GM21360 (cell line): ENCODE measurements around the gene PDE2A.

Experiments used
- ATAC-seq: cut with Tn5 transposase; IDR thresholded peaks from one replicate; pipeline ENCODE4 v1.9.1; 2021; ENCODE audit warnings: mild to moderate bottlenecking, moderate library complexity; ENCODE audit not compliant: unreplicated experiment

The PDE2A gene

GRCh38 chr11:72637926-72638325, 36.3 kb downstream of the PDE2A start:
- no peak for ATAC-seq

GRCh38 chr11:72637198-72637597, 37.0 kb downstream of the PDE2A start:
- no peak for ATAC-seq

- ATAC-seq: no peak
Observed at GRCh38 chr11:72636376-72636775, 37.8 kb downstream of the PDE2A start.

GRCh38 chr11:72635933-72636332, 38.3 kb downstream of the PDE2A start:
- ATAC-seq: no peak

GRCh38 chr11:72635309-72635915, 38.8 kb downstream of the PDE2A start:
- no peak for ATAC-seq

- no peak for ATAC-seq
Observed at GRCh38 chr11:72634472-72635095, 39.6 kb downstream of the PDE2A start.

- ATAC-seq: no peak
Observed at GRCh38 chr11:72634016-72634415, 40.2 kb downstream of the PDE2A start.

- ATAC-seq: no peak
Observed at GRCh38 chr11:72633068-72633467, 41.2 kb downstream of the PDE2A start.

GRCh38 chr11:72631806-72632731, 42.2 kb downstream of the PDE2A start:
- ATAC-seq: no peak

GRCh38 chr11:72630104-72630852, 43.9 kb downstream of the PDE2A start:
- no peak for ATAC-seq

- ATAC-seq: no peak
Observed at GRCh38 chr11:72629266-72629665, 45.0 kb downstream of the PDE2A start.

- ATAC-seq: no peak
Observed at GRCh38 chr11:72627594-72628281, 46.5 kb downstream of the PDE2A start.

GRCh38 chr11:72626414-72626936, 47.7 kb downstream of the PDE2A start:
- no peak for ATAC-seq

- no peak for ATAC-seq
Observed at GRCh38 chr11:72625691-72626413, 48.4 kb downstream of the PDE2A start.

GRCh38 chr11:72624496-72625201, 49.6 kb downstream of the PDE2A start:
- ATAC-seq: no peak

- ATAC-seq: no peak
Observed at GRCh38 chr11:72623052-72623451, 51.2 kb downstream of the PDE2A start.

GRCh38 chr11:72621008-72621610, 53.1 kb downstream of the PDE2A start:
- no peak for ATAC-seq

GRCh38 chr11:72618803-72619202, 55.4 kb downstream of the PDE2A start:
- no peak for ATAC-seq
